ENCODE data around the gene EIF4E2. TPM values are rescaled to one million over a fixed set of nuclear protein-coding genes. Genes with fewer than 3 reads are reported as not detected.
"Not testable (repeated sequence)": the region's sequence is repeated elsewhere in the genome, so short reads cannot be mapped to it uniquely, and the experiment has no call there.

The EIF4E2 gene
- total and polyA plus RNA-seq, 3 experiments from 2014 or later = 68.8 to 76.5 (median 73.2) TPM

DNA sequence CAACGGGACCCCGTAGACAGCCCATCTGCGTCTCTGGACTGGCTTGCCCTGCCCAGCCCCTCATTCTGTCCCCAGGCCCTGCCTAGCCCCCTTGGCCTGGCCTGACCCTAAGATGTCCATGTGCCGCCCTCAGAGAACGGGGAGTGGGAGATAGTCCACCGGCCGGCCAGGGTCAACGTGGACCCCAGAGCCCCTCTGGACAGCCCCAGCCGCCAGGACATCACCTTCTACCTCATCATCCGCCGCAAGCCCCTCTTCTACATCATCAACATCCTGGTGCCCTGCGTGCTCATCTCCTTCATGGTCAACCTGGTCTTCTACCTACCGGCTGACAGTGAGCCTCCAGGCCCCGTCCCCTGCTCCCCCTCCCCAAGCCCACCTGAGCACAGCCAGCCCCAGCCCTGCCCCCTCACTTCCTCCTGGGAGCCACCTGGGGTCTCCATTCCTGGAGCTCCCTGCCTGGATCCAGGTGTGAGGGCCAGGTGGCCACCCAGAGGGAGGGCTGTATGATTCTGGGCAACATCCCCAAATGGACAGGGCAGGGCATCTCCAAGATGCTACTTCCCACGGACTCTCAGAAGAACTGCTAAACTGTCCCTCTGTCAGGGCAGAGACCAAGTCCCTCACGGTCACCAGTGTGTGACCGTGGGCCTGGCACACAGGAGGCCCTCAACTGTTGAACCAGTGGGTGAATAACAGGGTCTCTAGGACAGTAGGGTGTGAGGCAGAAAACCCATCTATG lies 20.5 kb upstream of the EIF4E2 start:
- no peak overlapping the region for H3K27ac Mint-ChIP-seq
- H3K9me3 Mint-ChIP-seq = no peaks in the 10 kb centered on the region
- H3K27me3 Mint-ChIP-seq = peaks cover 24 to 48% of the 10 kb centered on the region in 2 donors
- Histone ChIP-seq H3K27me3 (ENCODE audit: insufficient read depth, low read length, poor library complexity, severe bottlenecking) (no peaks in the 10 kb centered on the region), H3K36me3 (ENCODE audit: insufficient read depth, low read length) (no peaks in the 10 kb centered on the region), H3K4me1 (ENCODE audit: insufficient read depth, low read length) (peaks cover 15% of the 10 kb centered on the region), H3K4me3 (ENCODE audit: low read length) (no peak overlapping the region), H3K9me3 (ENCODE audit: low read length) (no peaks in the 10 kb centered on the region), H3K27ac (ENCODE audit: low read depth, low read length) (no peak overlapping the region)
- no peak overlapping the region for H3K4me3 Mint-ChIP-seq
- CTCF ChIA-PET = interaction anchor here (0.6 kb wide), 1 partner anchor 12 kb away, joined by 3 read pairs; no protein-coding TSS in a partner anchor
- DNase-seq = no peak
- peaks cover 0 to 1% (median 0%) of the 10 kb centered on the region in 3 donors for H3K36me3 Mint-ChIP-seq
- H3K4me1 Mint-ChIP-seq = peaks cover 13 to 16% (median 15%) of the 10 kb centered on the region in 3 donors
- POLR2A ChIA-PET = no interaction called here

DNA sequence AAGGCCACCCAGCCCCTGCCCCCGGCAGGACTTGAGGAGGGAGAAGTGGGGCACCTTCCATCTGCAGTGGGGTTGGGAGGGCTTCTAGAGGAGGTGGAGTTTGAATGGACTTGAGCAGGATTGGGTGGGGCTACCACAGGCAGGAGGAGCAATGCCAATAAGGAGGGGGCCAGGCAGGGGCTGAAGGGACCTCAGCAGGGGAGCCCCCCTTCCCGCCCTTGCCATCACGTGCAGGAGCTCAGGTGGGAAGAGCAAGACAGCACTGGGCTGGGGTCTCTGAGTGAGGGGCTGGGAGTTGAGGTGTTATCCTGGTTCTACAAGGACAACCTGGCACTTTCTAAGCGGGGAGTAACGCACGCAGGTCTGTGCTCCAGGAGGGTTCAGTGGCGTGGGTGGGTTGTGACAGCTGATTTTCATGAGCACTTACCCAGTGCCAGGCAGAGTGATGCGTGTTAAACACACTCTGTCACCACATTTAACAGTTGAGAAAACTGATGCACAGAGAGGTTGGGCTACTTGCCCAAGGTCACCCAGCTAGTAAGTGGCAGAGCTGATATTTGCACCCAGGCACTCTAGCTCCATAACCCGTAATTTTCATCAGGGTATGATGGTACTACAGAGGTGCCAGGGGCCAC lies 19.7 kb upstream of the EIF4E2 start:
- no peak for DNase-seq
- Mint-ChIP-seq H3K4me1 (peaks cover 13 to 16% (median 15%) of the 10 kb centered on the region in 3 donors), H3K27me3 (peaks cover 24 to 48% of the 10 kb centered on the region in 2 donors), H3K9me3 (no peaks in the 10 kb centered on the region), H3K36me3 (peaks cover 0 to 1% (median 0%) of the 10 kb centered on the region in 3 donors), H3K4me3 (no peak overlapping the region), H3K27ac (peak overlapping the region in 1 of 8 donors; percentile 41)
- Histone ChIP-seq H3K36me3 (ENCODE audit: insufficient read depth, low read length) (no peaks in the 10 kb centered on the region), H3K4me3 (ENCODE audit: low read length) (no peak overlapping the region), H3K4me1 (ENCODE audit: insufficient read depth, low read length) (peaks cover 15% of the 10 kb centered on the region), H3K27ac (ENCODE audit: low read depth, low read length) (no peak overlapping the region), H3K9me3 (ENCODE audit: low read length) (no peaks in the 10 kb centered on the region), H3K27me3 (ENCODE audit: insufficient read depth, low read length, poor library complexity, severe bottlenecking) (no peaks in the 10 kb centered on the region)
- ChIA-PET POLR2A (no interaction called here), CTCF (interaction anchor here (2.0 kb wide), 1 partner anchor 10 kb away, joined by 6 read pairs; the partner anchor contains the start of gene PRSS56)

DNA sequence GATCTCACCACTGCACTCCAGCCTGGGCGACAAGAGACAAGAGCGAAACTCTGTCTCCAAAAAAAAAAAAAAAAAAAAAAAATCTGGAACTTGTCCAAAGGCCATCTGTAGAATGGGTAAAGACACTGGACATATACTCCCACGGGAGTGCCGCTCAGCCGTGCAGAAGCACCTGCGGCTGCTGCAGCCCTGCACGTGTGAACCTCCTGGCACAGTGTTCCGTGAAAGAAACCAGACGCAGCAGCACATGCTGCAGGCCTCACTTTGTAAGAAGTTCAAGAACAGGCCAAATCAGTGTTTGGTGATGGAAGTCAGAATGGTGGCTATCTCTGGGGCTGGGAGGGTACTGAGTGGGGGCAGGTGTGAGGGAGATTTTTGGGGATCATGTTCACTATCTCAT lies 18.1 kb upstream of the EIF4E2 start:
- H3K4me3 Mint-ChIP-seq = no peak overlapping the region
- peaks cover 13 to 16% (median 15%) of the 10 kb centered on the region in 3 donors for H3K4me1 Mint-ChIP-seq
- POLR2A ChIA-PET = no interaction called here
- H3K27ac Mint-ChIP-seq = no peak overlapping the region
- no peaks in the 10 kb centered on the region for H3K9me3 ChIP-seq (ENCODE audit: low read length)
- H3K27me3 Mint-ChIP-seq = peaks cover 23 to 47% of the 10 kb centered on the region in 2 donors
- no peaks in the 10 kb centered on the region for H3K36me3 Mint-ChIP-seq
- peaks cover 15% of the 10 kb centered on the region for H3K4me1 ChIP-seq (ENCODE audit: insufficient read depth, low read length)
- no peak overlapping the region for H3K27ac ChIP-seq (ENCODE audit: low read depth, low read length)
- H3K36me3 ChIP-seq (ENCODE audit: insufficient read depth, low read length) = no peaks in the 10 kb centered on the region
- no peaks in the 10 kb centered on the region for H3K9me3 Mint-ChIP-seq
- no peak overlapping the region for H3K4me3 ChIP-seq (ENCODE audit: low read length)
- H3K27me3 ChIP-seq (ENCODE audit: insufficient read depth, low read length, poor library complexity, severe bottlenecking) = no peaks in the 10 kb centered on the region
- DNase-seq = no peak
- CTCF ChIA-PET = interaction anchor here (2.0 kb wide), 2 partner anchors 10 to 12 kb away, joined by 6 to 7 read pairs; partner anchors contain the start of gene PRSS56

DNA sequence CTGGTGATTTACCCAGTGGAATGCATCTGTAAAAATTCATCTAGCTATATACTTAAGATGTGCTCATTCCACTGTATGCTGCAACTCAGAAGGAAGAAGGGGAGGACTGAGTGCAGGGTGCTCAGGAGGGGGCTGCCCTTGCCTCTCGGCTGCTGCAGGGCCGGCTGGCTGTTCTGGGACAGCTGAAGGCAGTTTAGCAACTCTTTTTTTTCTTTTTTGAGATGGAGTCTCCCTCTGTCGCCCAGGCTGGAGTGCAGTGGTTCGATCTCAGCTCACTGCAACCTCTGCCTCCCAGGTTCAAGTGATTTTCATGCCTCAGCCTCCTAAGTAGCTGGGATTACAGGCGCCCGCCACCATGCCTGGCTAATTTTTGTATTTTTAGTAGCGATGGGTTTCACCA lies 17.7 kb upstream of the EIF4E2 start:
- H3K27ac ChIP-seq (ENCODE audit: low read depth, low read length); H3K27ac Mint-ChIP-seq; H3K4me3 ChIP-seq (ENCODE audit: low read length); DNase-seq; POLR2A ChIA-PET; H3K36me3 Mint-ChIP-seq; H3K9me3 Mint-ChIP-seq; H3K27me3 ChIP-seq (ENCODE audit: insufficient read depth, low read length, poor library complexity, severe bottlenecking); H3K36me3 ChIP-seq (ENCODE audit: insufficient read depth, low read length); H3K9me3 ChIP-seq (ENCODE audit: low read length); H3K4me3 Mint-ChIP-seq: not testable (repeated sequence)
- Mint-ChIP-seq H3K27me3 (peaks cover 23 to 45% of the 10 kb centered on the region in 2 donors), H3K4me1 (peaks cover 11 to 15% (median 15%) of the 10 kb centered on the region in 3 donors)
- CTCF ChIA-PET = interaction anchor here (2.0 kb wide), 1 partner anchor 11 kb away, joined by 7 read pairs; no protein-coding TSS in a partner anchor
- H3K4me1 ChIP-seq (ENCODE audit: insufficient read depth, low read length) = peaks cover 15% of the 10 kb centered on the region

DNA sequence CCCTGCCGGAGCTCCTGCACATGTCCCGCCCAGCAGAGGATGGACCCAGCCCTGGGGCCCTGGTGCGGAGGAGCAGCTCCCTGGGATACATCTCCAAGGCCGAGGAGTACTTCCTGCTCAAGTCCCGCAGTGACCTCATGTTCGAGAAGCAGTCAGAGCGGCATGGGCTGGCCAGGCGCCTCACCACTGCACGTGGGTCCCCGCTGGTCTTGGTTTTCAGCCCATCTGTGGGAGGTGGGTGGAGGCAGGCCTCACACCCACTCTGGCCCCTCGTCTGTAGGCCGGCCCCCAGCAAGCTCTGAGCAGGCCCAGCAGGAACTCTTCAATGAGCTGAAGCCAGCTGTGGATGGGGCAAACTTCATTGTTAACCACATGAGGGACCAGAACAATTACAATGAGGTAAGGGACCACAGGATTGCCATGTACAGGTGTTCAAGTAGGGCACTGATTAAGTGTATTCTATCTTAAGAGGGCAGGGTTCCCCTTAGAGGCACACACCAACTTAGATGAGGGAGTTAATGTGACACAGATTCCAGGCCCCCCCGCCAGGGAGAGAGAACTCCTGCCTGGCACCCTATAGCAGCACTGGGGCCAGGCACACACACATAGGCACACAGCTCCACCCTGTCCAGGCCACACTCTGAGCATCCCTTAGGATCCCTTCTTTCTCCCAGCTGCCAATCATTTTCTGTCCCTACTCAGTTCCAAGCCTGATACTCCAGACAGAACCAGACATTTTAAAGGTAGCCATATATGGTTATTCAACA lies 16.4 kb upstream of the EIF4E2 start:
- Histone ChIP-seq H3K4me3 (ENCODE audit: low read length) (no peak overlapping the region), H3K9me3 (ENCODE audit: low read length) (no peaks in the 10 kb centered on the region), H3K36me3 (ENCODE audit: insufficient read depth, low read length) (no peaks in the 10 kb centered on the region), H3K27ac (ENCODE audit: low read depth, low read length) (no peak overlapping the region), H3K4me1 (ENCODE audit: insufficient read depth, low read length) (peaks cover 2% of the 10 kb centered on the region), H3K27me3 (ENCODE audit: insufficient read depth, low read length, poor library complexity, severe bottlenecking) (no peaks in the 10 kb centered on the region)
- no peak for DNase-seq
- POLR2A ChIA-PET = no interaction called here
- Mint-ChIP-seq H3K27ac (no peak overlapping the region), H3K9me3 (no peaks in the 10 kb centered on the region), H3K27me3 (peaks cover 13 to 32% of the 10 kb centered on the region in 2 donors), H3K4me1 (peaks cover 1 to 6% (median 3%) of the 10 kb centered on the region in 3 donors), H3K36me3 (no peaks in the 10 kb centered on the region), H3K4me3 (no peak overlapping the region)
- CTCF ChIA-PET = no interaction called here

DNA sequence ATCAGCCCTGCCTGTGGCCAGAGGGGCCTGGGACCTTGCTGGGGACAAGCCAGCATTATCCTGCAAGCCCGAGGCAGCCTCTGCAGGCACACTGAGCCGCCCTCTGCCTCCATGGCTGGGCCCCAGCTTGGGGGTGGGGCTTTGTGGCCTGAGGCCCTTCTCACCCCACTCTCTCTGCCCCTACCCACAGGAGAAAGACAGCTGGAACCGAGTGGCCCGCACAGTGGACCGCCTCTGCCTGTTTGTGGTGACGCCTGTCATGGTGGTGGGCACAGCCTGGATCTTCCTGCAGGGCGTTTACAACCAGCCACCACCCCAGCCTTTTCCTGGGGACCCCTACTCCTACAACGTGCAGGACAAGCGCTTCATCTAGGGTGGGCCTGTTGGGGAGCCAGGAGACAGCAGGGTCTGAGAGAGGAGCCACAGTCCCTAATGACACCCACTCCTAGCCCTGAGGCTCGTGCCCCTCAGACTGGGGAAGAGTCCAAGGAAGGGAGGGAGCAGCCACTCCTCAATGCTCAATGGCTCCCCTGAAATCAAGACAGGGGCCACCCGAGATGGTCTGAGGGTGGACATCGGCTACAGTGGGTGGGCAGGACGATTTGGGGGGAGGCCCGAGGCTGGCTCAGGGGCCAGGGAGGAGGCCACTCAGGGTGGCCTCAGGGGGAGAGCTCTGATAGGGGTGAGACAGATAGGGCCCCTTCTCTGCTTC lies 15.4 kb upstream of the EIF4E2 start:
- Mint-ChIP-seq H3K9me3 (no peaks in the 10 kb centered on the region), H3K4me1 (peaks cover 0 to 5% (median 0%) of the 10 kb centered on the region in 3 donors), H3K4me3 (no peak overlapping the region), H3K36me3 (no peaks in the 10 kb centered on the region), H3K27ac (no peak overlapping the region), H3K27me3 (peaks cover 13 to 26% of the 10 kb centered on the region in 2 donors)
- no peaks in the 10 kb centered on the region for H3K9me3 ChIP-seq (ENCODE audit: low read length)
- H3K4me3 ChIP-seq (ENCODE audit: low read length) = no peak overlapping the region
- DNase-seq = no peak
- no peak overlapping the region for H3K27ac ChIP-seq (ENCODE audit: low read depth, low read length)
- H3K36me3 ChIP-seq (ENCODE audit: insufficient read depth, low read length) = no peaks in the 10 kb centered on the region
- ChIA-PET POLR2A (no interaction called here), CTCF (no interaction called here)
- H3K4me1 ChIP-seq (ENCODE audit: insufficient read depth, low read length) = no peaks in the 10 kb centered on the region
- H3K27me3 ChIP-seq (ENCODE audit: insufficient read depth, low read length, poor library complexity, severe bottlenecking) = no peaks in the 10 kb centered on the region

DNA sequence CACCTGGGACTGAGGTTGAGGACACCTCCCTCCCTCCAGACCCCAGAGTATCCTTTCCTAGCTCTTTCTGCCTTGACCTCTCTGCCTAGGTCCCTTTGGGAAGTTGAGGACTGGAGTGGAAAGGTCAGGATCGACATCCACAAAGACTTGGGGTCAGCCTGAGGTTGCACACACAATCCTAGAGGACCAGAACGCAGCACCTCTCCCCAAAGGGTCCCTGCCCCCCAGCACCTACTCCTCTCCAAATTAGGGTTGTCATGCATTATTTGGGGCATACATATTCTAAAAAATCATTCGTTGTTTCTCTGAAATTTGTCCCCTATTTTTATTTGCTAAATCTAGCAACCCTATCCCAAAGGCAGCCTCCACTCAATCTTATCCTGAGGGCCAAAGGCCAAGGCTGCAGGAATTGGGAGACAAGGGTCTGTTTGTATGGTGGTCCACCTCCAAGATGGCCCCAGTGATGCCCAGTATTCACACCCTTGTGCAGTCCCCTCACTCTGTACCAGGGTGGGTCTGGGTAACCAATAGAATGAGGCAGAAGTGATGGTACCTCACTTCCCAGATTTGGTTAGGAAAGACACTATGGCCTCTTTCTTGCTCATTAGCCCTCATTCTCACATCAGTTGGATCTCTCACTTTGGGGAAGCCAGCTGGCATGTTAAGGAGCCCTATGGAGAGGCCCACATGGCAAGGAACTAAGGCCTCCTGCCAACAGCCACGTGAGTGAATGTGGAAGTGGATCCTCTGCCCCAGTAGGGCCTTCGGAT lies 14.5 kb upstream of the EIF4E2 start:
- no peak for DNase-seq
- no peaks in the 10 kb centered on the region for H3K27me3 ChIP-seq (ENCODE audit: insufficient read depth, low read length, poor library complexity, severe bottlenecking)
- POLR2A ChIA-PET = no interaction called here
- H3K36me3 ChIP-seq (ENCODE audit: insufficient read depth, low read length) = no peaks in the 10 kb centered on the region
- CTCF ChIA-PET = no interaction called here
- Mint-ChIP-seq H3K4me3 (no peak overlapping the region), H3K36me3 (no peaks in the 10 kb centered on the region), H3K27me3 (peaks cover 8 to 20% of the 10 kb centered on the region in 2 donors), H3K4me1 (peaks cover 0 to 5% (median 0%) of the 10 kb centered on the region in 3 donors), H3K9me3 (no peaks in the 10 kb centered on the region), H3K27ac (no peak overlapping the region)
- no peaks in the 10 kb centered on the region for H3K4me1 ChIP-seq (ENCODE audit: insufficient read depth, low read length)
- no peak overlapping the region for H3K27ac ChIP-seq (ENCODE audit: low read depth, low read length)
- H3K4me3 ChIP-seq (ENCODE audit: low read length) = no peak overlapping the region
- no peaks in the 10 kb centered on the region for H3K9me3 ChIP-seq (ENCODE audit: low read length)

Data from CD8-positive, alpha-beta memory T cell (primary cell).